MCF 10A (cell line): ENCODE data around the gene TAF4B. TPM values are rescaled to one million over a fixed set of nuclear protein-coding genes. Genes with fewer than 3 reads are reported as not detected.

Experiments used
- BruUV-seq: library from RNA; stranded (reverse); fragments of 400-500 nt; replicated peaks from 2 replicates; lab custom pipeline; 2021; lab: Mats Ljungman, UMichigan
- CTCF ChIA-PET: fragments of 300-600 bp; sonication (Branson Sonifier 250); formaldehyde crosslinking; extraction: SDS; loops from one replicate; lab custom pipeline; 2021; ENCODE audit warnings: antibody characterized with exemption, inconsistent platforms; lab: Yijun Ruan, JAX
- POLR2A ChIA-PET: fragments of 300-600, 350-650 bp; sonication (Branson Sonifier 250); formaldehyde crosslinking; extraction: SDS; loops from one replicate; lab custom pipeline; 2020; ENCODE audit warnings: antibody characterized with exemption, inconsistent platforms; lab: Yijun Ruan, JAX
- DNase-seq: peaks from one replicate; pipeline ENCODE4 v3.0.0-alpha.2; 2018; ENCODE audit not compliant: unreplicated experiment
- H3K27ac Mint-ChIP-seq: one replicate; pipeline ENCODE4 v1.8.0; 2022; ENCODE audit warnings: mild to moderate bottlenecking, low read depth, mixed read lengths; ENCODE audit not compliant: unreplicated experiment
- H3K27me3 Mint-ChIP-seq: one replicate; pipeline ENCODE4 v1.8.0; 2022; ENCODE audit warnings: mixed read lengths; ENCODE audit not compliant: insufficient read depth, unreplicated experiment
- H3K36me3 Mint-ChIP-seq: one replicate; pipeline ENCODE4 v1.8.0; 2022; ENCODE audit warnings: mild to moderate bottlenecking, moderate library complexity, mixed read lengths; ENCODE audit not compliant: insufficient read depth, unreplicated experiment
- H3K4me1 Mint-ChIP-seq: one replicate; pipeline ENCODE4 v1.8.0; 2022; ENCODE audit warnings: mixed read lengths; ENCODE audit not compliant: insufficient read depth, unreplicated experiment
- H3K4me3 Mint-ChIP-seq: one replicate; pipeline ENCODE4 v1.8.0; 2022; ENCODE audit warnings: mild to moderate bottlenecking, moderate library complexity, mixed read lengths; ENCODE audit not compliant: unreplicated experiment
- H3K9me3 Mint-ChIP-seq: one replicate; pipeline ENCODE4 v1.8.0; 2022; ENCODE audit warnings: mixed read lengths; ENCODE audit not compliant: unreplicated experiment
- intact Hi-C: fragments of 100-400 bp; cut with micrococcal nuclease; formaldehyde crosslinking; loops from 2 replicates; pipeline ENCODE4 v1.14.1; 2022
- total RNA-seq: library from RNA; stranded (reverse); gene quantifications from 2 replicates; pipeline ENCODE4 v1.2.3, GENCODE V29; 2022
- TF ChIP-seq, protein P1 (sequence below): fragments of 200-600 bp; IDR thresholded peaks from one replicate; pipeline ENCODE4 v1.8.0; 2022; ENCODE audit warnings: antibody characterized with exemption, mild to moderate bottlenecking; ENCODE audit not compliant: unreplicated experiment

Gene TAF4B
- total RNA-seq, 1 experiment from 2014 or later = 9.2 TPM

DNA sequence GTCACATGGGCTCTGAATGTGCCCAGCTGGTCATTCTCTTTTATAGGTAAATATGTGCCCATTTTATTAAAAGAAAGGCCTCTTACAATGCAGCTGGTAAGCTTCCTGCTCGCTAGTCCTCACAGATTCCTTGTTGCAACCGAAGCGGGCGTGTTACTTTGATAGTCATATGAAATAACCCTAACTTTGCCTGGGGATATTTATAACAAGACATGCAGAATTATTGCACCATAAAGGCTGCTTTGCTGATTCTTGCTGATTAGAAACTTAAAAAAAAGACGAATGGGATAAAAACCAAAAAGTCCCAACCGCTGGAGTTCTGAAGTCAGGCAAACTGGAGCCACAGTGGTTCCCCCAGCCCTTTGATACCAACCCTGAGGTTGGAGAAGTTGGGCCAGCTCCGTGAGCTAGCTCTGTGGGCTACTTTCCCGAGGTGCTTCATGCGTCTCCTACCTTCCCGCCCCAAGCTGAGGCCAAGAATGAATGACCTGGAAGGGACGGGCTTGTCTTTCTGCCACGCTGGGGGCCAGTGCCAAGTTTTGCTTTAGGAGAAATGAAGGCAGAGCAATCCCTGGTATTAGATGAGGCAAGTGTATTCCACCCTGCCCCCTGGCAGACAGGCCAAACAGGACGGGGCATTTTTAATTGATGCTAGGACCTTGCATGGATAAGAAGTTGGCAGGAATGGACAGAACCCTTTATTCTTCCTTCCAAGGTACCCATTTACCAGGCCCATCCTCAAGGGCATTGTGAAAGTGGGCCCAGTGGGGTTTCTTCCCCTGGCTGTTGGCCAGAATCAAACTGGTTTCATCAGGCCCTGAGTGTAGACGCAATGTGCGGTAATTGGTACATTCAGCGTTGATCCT, 181.7 kb downstream of the TAF4B start:
- peaks cover 11% of the 10 kb centered on the region for H3K4me1 Mint-ChIP-seq
- H3K27me3 Mint-ChIP-seq = no peaks in the 10 kb centered on the region
- H3K27ac Mint-ChIP-seq = peak overlapping the region; percentile 39
- CTCF ChIA-PET = interaction anchor here (0.5 to 5.8 kb wide), 10 partner anchors 10 to 315 kb away, joined by 3 to 40 read pairs (median 5); partner anchors contain the start of gene KCTD1
- intact Hi-C loops = loop anchor here (1.0 kb wide), 1 partner anchor 138 kb away; no protein-coding TSS in a partner anchor
- peak; percentile 78 for DNase-seq
- TF ChIP-seq, protein P1, sequence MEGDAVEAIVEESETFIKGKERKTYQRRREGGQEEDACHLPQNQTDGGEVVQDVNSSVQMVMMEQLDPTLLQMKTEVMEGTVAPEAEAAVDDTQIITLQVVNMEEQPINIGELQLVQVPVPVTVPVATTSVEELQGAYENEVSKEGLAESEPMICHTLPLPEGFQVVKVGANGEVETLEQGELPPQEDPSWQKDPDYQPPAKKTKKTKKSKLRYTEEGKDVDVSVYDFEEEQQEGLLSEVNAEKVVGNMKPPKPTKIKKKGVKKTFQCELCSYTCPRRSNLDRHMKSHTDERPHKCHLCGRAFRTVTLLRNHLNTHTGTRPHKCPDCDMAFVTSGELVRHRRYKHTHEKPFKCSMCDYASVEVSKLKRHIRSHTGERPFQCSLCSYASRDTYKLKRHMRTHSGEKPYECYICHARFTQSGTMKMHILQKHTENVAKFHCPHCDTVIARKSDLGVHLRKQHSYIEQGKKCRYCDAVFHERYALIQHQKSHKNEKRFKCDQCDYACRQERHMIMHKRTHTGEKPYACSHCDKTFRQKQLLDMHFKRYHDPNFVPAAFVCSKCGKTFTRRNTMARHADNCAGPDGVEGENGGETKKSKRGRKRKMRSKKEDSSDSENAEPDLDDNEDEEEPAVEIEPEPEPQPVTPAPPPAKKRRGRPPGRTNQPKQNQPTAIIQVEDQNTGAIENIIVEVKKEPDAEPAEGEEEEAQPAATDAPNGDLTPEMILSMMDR = no peak
- BruUV-seq = no TSS peak
- H3K9me3 Mint-ChIP-seq = no peaks in the 10 kb centered on the region
- H3K4me3 Mint-ChIP-seq = peak overlapping the region; percentile 20
- no peaks in the 10 kb centered on the region for H3K36me3 Mint-ChIP-seq
- POLR2A ChIA-PET = interaction anchor here (0.6 to 4.9 kb wide), 13 partner anchors 33 to 248 kb away, joined by 3 to 25 read pairs (median 3); no protein-coding TSS in a partner anchor

DNA sequence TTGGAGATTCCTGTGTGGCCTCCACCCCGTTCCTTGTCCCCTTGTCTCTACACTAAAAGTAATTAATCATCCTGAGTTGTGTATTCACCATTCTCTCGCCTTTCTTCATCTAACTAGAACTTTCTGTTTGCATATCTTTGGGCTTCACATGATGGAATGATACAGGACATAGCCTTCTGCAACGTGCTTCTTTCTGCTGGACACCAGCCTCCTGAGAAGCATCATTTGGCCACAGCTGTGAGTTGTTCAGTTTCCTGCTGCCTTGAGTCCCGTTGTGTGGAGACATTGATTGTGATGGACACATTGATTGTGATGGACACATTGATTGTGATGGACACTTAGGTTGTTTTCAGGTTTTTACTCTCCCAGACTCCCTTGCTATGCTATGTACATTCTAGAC, 182.8 kb downstream of the TAF4B start:
- POLR2A ChIA-PET = interaction anchor here (0.8 to 4.9 kb wide), 5 partner anchors 32 to 141 kb away, joined by 3 to 25 read pairs (median 3); no protein-coding TSS in a partner anchor
- Mint-ChIP-seq H3K4me1 (peaks cover 11% of the 10 kb centered on the region), H3K4me3 (no peak overlapping the region), H3K27ac (no peak overlapping the region), H3K27me3 (no peaks in the 10 kb centered on the region), H3K36me3 (no peaks in the 10 kb centered on the region), H3K9me3 (no peaks in the 10 kb centered on the region)
- no peak for DNase-seq
- intact Hi-C loops = no loop called here
- CTCF ChIA-PET = interaction anchor here (0.6 to 5.8 kb wide), 3 partner anchors 24 to 140 kb away, joined by 4 to 40 read pairs (median 5); partner anchors contain the start of gene KCTD1
- no TSS peak for BruUV-seq
- TF ChIP-seq, protein P1 = no peak

DNA sequence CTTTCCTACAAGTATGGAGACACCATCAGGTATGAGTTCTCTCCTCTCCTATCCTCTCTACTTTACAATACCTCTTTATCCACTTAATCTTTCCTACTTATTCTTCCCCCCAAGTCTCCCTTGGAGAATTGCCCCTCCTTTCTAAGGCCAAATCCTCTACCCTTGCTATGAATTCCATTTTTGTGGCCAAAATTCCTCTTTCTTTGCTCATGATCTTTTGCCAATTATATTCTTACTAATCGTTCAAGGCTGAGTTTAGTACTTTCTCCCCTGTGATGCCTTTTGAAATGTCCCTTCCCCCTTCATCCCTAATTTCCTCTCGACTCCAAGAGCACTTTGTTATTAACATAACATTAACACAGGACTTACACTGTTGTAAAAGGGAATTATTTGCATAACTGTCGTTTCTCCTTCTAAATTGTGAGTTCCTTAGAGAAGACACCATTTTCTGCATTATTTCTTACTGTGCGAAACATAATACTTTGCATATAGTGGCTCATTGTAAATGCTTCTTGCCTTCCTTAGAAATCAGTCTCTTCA, 188.7 kb downstream of the TAF4B start:
- no peak for DNase-seq
- no peaks in the 10 kb centered on the region for H3K9me3 Mint-ChIP-seq
- POLR2A ChIA-PET = no interaction called here

More for the DNA sequence above, 188.7 kb downstream of the TAF4B start:
- Mint-ChIP-seq H3K36me3 (no peaks in the 10 kb centered on the region), H3K4me1 (no peaks in the 10 kb centered on the region), H3K27ac (no peak overlapping the region), H3K4me3 (no peak overlapping the region), H3K27me3 (no peaks in the 10 kb centered on the region)
- TF ChIP-seq, protein P1 = no peak
- CTCF ChIA-PET = no interaction called here
- no TSS peak for BruUV-seq
- intact Hi-C loops = no loop called here
